ENCODE data around the gene HSPB2. TPM values are rescaled to one million over a fixed set of nuclear protein-coding genes. Genes with fewer than 3 reads are reported as not detected.

The HSPB2 gene
- total RNA-seq, 1 experiment from 2014 or later: not detected

DNA sequence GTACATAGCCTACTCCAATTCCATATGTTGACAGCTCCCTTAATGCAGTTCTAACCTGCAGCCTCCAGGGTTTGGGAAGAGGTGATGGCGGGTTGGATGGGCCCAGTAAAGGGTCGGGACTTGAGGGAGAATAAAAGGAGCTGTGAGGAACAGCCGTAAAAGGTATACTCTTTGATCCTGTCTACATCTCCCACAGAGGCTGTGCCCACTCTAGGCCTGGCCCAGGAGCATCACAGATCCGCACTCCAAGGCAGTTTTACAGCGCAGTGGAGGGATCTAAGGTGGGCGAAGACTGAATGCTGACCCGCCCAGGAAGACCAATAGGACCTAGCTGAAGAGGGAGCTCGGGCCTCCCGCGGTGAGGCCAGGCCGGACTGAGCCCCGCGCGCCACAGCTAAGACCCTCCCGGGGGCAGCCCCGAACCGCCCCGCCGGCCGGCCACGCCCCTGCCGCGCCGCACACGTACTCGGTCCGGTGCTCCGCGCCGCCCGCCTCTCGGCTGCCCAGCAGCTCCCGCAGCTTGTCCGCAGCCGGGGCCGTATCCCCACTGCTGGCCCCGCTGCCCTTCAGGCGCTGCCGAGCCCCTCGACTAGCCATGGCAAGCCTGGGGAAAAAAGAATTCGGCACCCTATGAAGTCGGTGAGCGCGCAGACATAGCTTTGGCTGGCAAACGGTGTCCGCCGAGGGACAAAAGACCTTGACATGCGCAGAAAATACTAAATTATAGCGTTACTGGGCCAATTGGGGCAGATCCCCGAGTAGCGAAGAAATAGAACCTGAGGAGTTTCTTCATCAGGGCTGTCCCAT, 41.4 kb upstream of the HSPB2 start, which contains the start of gene ALG9:
ALG9 (minus strand) TSS at position 696 of the 807 bp plus-strand sequence; CDS start at position 597, 99 bp downstream.
- ATAC-seq (peak; percentile 89), DNase-seq (ENCODE audit: low read depth, low spot score) (peak; percentile 73)
- Histone ChIP-seq H3K9ac (ENCODE audit: low read length) (peak within 1 kb of the TSS; percentile 66), H3K27ac (ENCODE audit: low read depth, low read length) (peak within 1 kb of the TSS; percentile 76), H3K36me3 (ENCODE audit: control insufficient read depth in 1 of 2, insufficient read depth in 2 of 2, low read length in 2 of 2) (peaks cover 2 to 11% of the 10 kb centered on the region in 2 experiments; a peak in 1 of 4 replicates), H3K9me2 (ENCODE audit: insufficient read depth) (no peaks in the 10 kb centered on the region), H3K9me3 (ENCODE audit: control insufficient read depth in 1 of 2, insufficient read depth in 1 of 2, low read depth in 1 of 2, low read length in 2 of 2) (no peaks in the 10 kb centered on the region), H3K4me2 (ENCODE audit: low read length) (peak within 1 kb of the TSS; percentile 90), H3K4me1 (ENCODE audit: control insufficient read depth in 1 of 2, insufficient read depth in 2 of 2, low read length in 2 of 2) (peaks cover 0 to 18% of the 10 kb centered on the region in 2 experiments; a peak in 3 of 4 replicates), H3K27me3 (ENCODE audit: insufficient read depth, low read length) (no peaks in the 10 kb centered on the region), H3K4me3 (replicated peaks in 1 of 2; ENCODE audit: low read depth in 1 of 2, low read length in 2 of 2) (peak within 1 kb of the TSS; percentile 89 to 90), H4K20me1 (ENCODE audit: insufficient read depth) (no peaks in the 10 kb centered on the region), H2AFZ (ENCODE audit: low read depth, low read length, poor library complexity, severe bottlenecking) (peak within 1 kb of the TSS; percentile 97), H3K79me2 (ENCODE audit: insufficient read depth, low read length) (0 out of 2 replicates have a peak, but pooled peaks cover 9% of the 10 kb centered on the region)
- ChIA-PET RAD21 (ENCODE audit: low non-redundant PET in 1 of 2, low total read pairs in 2 of 2, uncharacterized antibody in 2 of 2, unreplicated experiment in 2 of 2) (interaction anchor here in 1 of 2 experiments (0.7 to 1.0 kb wide), 2 partner anchors 52 to 64 kb away, joined by 3 to 6 read pairs; no protein-coding TSS in a partner anchor), POLR2A (interaction anchor here (1.4 kb wide), 1 partner anchor 8 kb away, joined by 3 read pairs; no protein-coding TSS in a partner anchor), CTCF (interaction anchor here (0.9 to 1.7 kb wide), 6 partner anchors 9 to 111 kb away, joined by 3 to 5 read pairs (median 3); no protein-coding TSS in a partner anchor)
- intact Hi-C loops (cut with micrococcal nuclease): no loop called here
- BruUV-seq (replicated peaks): TSS peak; percentile 34
- no peak for TF ChIP-seq REST (IDR thresholded peaks at IDR 0.05; ENCODE audit: low read depth)
- no peak for TF ChIP-seq EZH2 (IDR thresholded peaks at IDR 0.05)
- no peak for TF ChIP-seq CBX3 (IDR thresholded peaks at IDR 0.05; ENCODE audit: low read depth)
- peak; percentile 87 for TF ChIP-seq YY1 (IDR thresholded peaks at IDR 0.05; ENCODE audit: extremely low read depth, insufficient replicate concordance, low read depth, low read length)
- TF ChIP-seq POLR2AphosphoS5 (IDR thresholded peaks at IDR 0.05; ENCODE audit: low read depth, low read length): peak; percentile 70
- peak; percentile 98 for TF ChIP-seq TCF7L2 (IDR thresholded peaks at IDR 0.05; ENCODE audit: borderline replicate concordance, extremely low read depth, insufficient read depth, insufficient read length)
- TF ChIP-seq POLR2A (IDR thresholded peaks at IDR 0.05; ENCODE audit: borderline replicate concordance, extremely low read depth, insufficient read depth, insufficient read length): peak; percentile 22
- peak; percentile 83 for TF ChIP-seq ZFX (IDR thresholded peaks at IDR 0.05)
- TF ChIP-seq CEBPB (IDR thresholded peaks at IDR 0.05; ENCODE audit: low read depth): no peak
- TF ChIP-seq SIN3A (IDR thresholded peaks at IDR 0.05; ENCODE audit: low read depth): peak; percentile 72
- TF ChIP-seq EGR1 (IDR thresholded peaks at IDR 0.05; ENCODE audit: low read depth): no peak
- no peak for TF ChIP-seq RAD21 (IDR thresholded peaks at IDR 0.05; ENCODE audit: low read depth)
- TF ChIP-seq, protein P1, sequence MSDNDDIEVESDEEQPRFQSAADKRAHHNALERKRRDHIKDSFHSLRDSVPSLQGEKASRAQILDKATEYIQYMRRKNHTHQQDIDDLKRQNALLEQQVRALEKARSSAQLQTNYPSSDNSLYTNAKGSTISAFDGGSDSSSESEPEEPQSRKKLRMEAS (IDR thresholded peaks at IDR 0.05): peak; percentile 61; the same call in 1 of the 2 replicates
- TF ChIP-seq, protein P2, sequence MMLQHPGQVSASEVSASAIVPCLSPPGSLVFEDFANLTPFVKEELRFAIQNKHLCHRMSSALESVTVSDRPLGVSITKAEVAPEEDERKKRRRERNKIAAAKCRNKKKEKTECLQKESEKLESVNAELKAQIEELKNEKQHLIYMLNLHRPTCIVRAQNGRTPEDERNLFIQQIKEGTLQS (IDR thresholded peaks at IDR 0.05): no peak
- TF ChIP-seq SP1 (IDR thresholded peaks at IDR 0.05; ENCODE audit: low read depth): peak; percentile 70
- no peak for TF ChIP-seq FOSL1 (IDR thresholded peaks at IDR 0.05; ENCODE audit: low read depth)
- no peak for TF ChIP-seq EZH2phosphoT487 (IDR thresholded peaks at IDR 0.05; ENCODE audit: borderline replicate concordance)
- peak in 2 of 3 experiments; percentile 49 to 59; a peak in 4 of 6 replicates for TF ChIP-seq CTCF (IDR thresholded peaks at IDR 0.05 in 2 of 3, conservative IDR thresholded peaks at IDR 0.05 in 1 of 3; ENCODE audit: borderline replicate concordance in 1 of 3, insufficient read depth in 1 of 3, low read depth in 2 of 3, low read length in 2 of 3)
